Chondrocyte (in vitro differentiated cells): Measurements from ENCODE around the gene PSMD9. TPM values are rescaled to one million over a fixed set of nuclear protein-coding genes. Genes with fewer than 3 reads are reported as not detected.
"Not testable (repeated sequence)": the region's sequence is repeated elsewhere in the genome, so short reads cannot be mapped to it uniquely, and the experiment has no call there.

Source experiments
- DNase-seq: peaks from one replicate; pipeline ENCODE4 v3.0.0; 2021; ENCODE audit warnings: mixed read lengths, low spot score
- H3K27ac Mint-ChIP-seq: one replicate; pipeline ENCODE4 v1.8.0; 2021; ENCODE audit warnings: mild to moderate bottlenecking, moderate library complexity, mixed read lengths; ENCODE audit not compliant: unreplicated experiment
- H3K27me3 Mint-ChIP-seq: 2 replicates; pipeline ENCODE4 v1.8.0; 2021; ENCODE audit warnings: low read depth, mixed read lengths
- H3K36me3 Mint-ChIP-seq: 2 replicates; pipeline ENCODE4 v1.8.0; 2021; ENCODE audit warnings: low read depth, mixed read lengths
- H3K4me1 Mint-ChIP-seq: 2 replicates; pipeline ENCODE4 v1.8.0; 2021; ENCODE audit warnings: low read depth, mild to moderate bottlenecking, mixed read lengths
- H3K4me3 Mint-ChIP-seq: one replicate; pipeline ENCODE4 v1.8.0; 2021; ENCODE audit warnings: mild to moderate bottlenecking, moderate library complexity, mixed read lengths; ENCODE audit not compliant: unreplicated experiment
- H3K9me3 Mint-ChIP-seq: 2 replicates; pipeline ENCODE4 v1.8.0; 2021; ENCODE audit warnings: low read depth, mixed read lengths
- CTCF ChIP-seq: fragments of 200-600 bp; sonication (generic); IDR thresholded peaks from 2 replicates; pipeline ENCODE4 v1.5.0; 2021; ENCODE audit warnings: antibody characterized with exemption, mild to moderate bottlenecking, moderate library complexity
- total RNA-seq: library from RNA; stranded (reverse); gene quantifications from 3 replicates; pipeline ENCODE4 v1.2.1, GENCODE V29; 2021

Gene PSMD9
- total RNA-seq, 1 donor from 2014 or later = 53.5 TPM

DNA sequence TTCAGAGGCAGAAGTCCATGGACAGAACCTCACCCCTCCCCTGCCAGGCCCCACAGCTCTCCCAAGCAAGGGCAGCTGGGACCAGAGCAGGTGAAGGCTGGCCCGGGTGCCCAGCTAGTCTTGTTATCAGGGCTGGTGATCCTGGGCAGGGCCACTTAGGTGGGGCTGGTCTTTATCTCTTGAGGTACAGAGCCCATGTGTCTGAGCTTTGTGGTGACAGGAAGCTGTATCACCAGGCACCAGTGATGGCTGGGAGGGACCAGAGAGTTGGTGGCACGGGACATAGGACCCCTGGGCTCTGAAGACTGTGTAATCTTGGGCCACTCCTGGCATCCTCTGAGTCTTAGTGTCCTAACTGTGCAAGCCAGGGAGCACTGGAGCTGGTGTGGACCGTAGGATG is 17.1 kb upstream of the PSMD9 start:
- no peaks in the 10 kb centered on the region for H3K9me3 Mint-ChIP-seq
- no peak for DNase-seq

GRCh38 chr12:121872546-121873215 is 15.9 kb upstream of the PSMD9 start:
- no peaks in the 10 kb centered on the region for H3K9me3 Mint-ChIP-seq
- H3K36me3 Mint-ChIP-seq = no peaks in the 10 kb centered on the region
- no peak for TF ChIP-seq CTCF
- H3K27me3 Mint-ChIP-seq = no peaks in the 10 kb centered on the region
- H3K27ac Mint-ChIP-seq = peak overlapping the region; percentile 87
- H3K4me3 Mint-ChIP-seq = no peak overlapping the region
- H3K4me1 Mint-ChIP-seq = peaks cover 9% of the 10 kb centered on the region
- DNase-seq = no peak

More for the DNA sequence above, 17.1 kb upstream of the PSMD9 start:
- Mint-ChIP-seq H3K4me1 (peaks cover 9% of the 10 kb centered on the region), H3K27ac (no peak overlapping the region), H3K27me3 (no peaks in the 10 kb centered on the region), H3K36me3 (no peaks in the 10 kb centered on the region), H3K4me3 (no peak overlapping the region)
- TF ChIP-seq CTCF = no peak

DNA sequence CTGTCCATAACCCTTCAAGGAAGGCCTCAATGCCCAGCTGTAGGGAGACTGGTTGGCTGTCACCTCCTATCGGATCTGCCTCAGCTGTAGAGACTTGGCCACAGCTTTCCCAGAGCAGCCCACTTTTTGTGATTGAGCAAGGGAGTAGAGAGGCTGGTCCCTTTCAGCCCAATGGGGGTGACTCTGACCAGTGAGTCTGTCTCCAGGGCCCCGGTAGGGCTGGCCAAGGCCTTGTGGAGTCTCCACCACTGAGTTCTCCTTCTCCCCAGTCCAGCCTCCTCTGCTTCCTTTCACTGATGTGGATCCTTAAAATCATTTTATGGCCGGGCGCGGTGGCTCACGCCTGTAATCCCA is 15.4 kb upstream of the PSMD9 start:
- H3K4me1 Mint-ChIP-seq = peaks cover 9% of the 10 kb centered on the region
- H3K9me3 Mint-ChIP-seq = no peaks in the 10 kb centered on the region
- no peak overlapping the region for H3K27ac Mint-ChIP-seq
- DNase-seq = no peak
- no peaks in the 10 kb centered on the region for H3K27me3 Mint-ChIP-seq
- H3K4me3 Mint-ChIP-seq = no peak overlapping the region
- H3K36me3 Mint-ChIP-seq = no peaks in the 10 kb centered on the region
- TF ChIP-seq CTCF = no peak

- no peaks in the 10 kb centered on the region for H3K36me3 Mint-ChIP-seq
- no peak overlapping the region for H3K27ac Mint-ChIP-seq
- no peaks in the 10 kb centered on the region for H3K27me3 Mint-ChIP-seq
- H3K9me3 Mint-ChIP-seq = no peaks in the 10 kb centered on the region
- DNase-seq = no peak
- H3K4me3 Mint-ChIP-seq = no peak overlapping the region
- TF ChIP-seq CTCF = no peak
- H3K4me1 Mint-ChIP-seq = peaks cover 9% of the 10 kb centered on the region
Measured at GRCh38 chr12:121874071-121874470, 14.5 kb upstream of the PSMD9 start.

DNA sequence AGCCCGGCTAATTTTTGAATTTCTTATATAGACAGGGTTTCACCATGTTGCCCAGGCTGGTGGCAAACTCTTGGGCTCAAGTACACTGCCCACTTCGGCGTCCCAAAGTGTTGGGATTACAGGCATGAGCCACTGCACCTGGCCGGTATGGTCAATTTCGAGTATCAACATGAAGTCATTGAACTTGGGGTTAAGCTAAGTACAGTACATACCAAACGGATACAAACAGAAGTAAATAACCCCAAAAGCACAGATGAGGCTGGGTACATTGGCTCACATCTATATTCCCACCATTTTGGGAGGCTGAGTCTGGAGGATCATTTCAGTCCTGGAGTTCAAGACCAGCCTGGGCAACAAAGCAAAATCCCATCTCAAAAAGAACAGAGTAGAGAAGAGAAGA is 13.0 kb upstream of the PSMD9 start:
- Mint-ChIP-seq H3K27ac (no peak overlapping the region), H3K9me3 (no peaks in the 10 kb centered on the region), H3K4me1 (peaks cover 9% of the 10 kb centered on the region), H3K36me3 (no peaks in the 10 kb centered on the region), H3K27me3 (no peaks in the 10 kb centered on the region), H3K4me3 (no peak overlapping the region)
- no peak for TF ChIP-seq CTCF
- no peak for DNase-seq

DNA sequence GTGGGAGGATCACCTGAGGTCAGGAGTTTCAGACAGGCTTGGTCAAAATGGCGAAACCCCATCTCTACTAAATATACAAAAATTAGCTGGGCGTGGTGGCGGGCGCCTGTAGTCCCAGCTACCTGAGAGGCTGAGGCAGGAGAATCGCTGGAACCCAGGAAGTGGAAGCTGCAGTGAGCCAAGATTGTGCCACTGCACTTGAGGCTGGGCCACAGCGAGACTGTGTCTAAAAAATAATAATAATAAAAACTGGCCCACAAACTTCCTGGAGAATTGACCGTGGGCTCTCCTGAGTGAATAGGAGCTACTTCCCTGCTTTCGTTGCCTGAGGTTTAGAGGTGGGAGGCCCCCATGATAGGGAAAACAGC is 12.5 kb upstream of the PSMD9 start:
- not testable (repeated sequence) for H3K27me3 Mint-ChIP-seq, H3K27ac Mint-ChIP-seq, H3K9me3 Mint-ChIP-seq, H3K4me1 Mint-ChIP-seq, DNase-seq, H3K4me3 Mint-ChIP-seq, H3K36me3 Mint-ChIP-seq
